VCaP (cell line): Measurements from ENCODE around the gene APOBEC3G.

Experiments
- H3K27ac ChIP-seq: fragments of 450-650 bp; 2 replicates; pipeline ENCODE4 v1.5.1; 2017
- TF ChIP-seq, protein P1 (sequence below): fragments of 450-650 bp; conservative IDR thresholded peaks from 2 replicates; pipeline ENCODE4 v1.5.1; 2017; ENCODE audit warnings: mild to moderate bottlenecking, moderate library complexity

The APOBEC3G gene

DNA sequence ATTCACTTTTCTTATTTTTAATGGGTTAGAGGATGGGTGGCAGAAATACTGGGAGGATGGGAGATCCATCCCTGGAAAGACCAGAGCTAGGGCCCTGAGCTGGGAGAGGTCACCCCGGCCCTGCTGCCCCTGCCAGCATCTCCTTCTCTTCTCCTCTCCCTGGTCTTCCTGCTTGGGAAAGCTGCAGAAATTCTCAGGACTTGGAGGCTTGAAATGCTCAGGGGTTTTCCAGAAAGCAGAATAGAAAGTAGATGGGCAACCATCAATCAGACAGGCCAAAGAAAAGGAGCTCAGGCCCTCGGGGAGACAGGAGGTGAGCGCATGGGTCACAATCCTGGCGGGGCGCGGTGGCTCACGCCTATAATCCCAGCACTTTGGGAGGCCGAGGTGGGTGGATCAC, 21.5 kb downstream of the APOBEC3G start:
- H3K27ac ChIP-seq: no peak overlapping the region
- TF ChIP-seq, protein P1, sequence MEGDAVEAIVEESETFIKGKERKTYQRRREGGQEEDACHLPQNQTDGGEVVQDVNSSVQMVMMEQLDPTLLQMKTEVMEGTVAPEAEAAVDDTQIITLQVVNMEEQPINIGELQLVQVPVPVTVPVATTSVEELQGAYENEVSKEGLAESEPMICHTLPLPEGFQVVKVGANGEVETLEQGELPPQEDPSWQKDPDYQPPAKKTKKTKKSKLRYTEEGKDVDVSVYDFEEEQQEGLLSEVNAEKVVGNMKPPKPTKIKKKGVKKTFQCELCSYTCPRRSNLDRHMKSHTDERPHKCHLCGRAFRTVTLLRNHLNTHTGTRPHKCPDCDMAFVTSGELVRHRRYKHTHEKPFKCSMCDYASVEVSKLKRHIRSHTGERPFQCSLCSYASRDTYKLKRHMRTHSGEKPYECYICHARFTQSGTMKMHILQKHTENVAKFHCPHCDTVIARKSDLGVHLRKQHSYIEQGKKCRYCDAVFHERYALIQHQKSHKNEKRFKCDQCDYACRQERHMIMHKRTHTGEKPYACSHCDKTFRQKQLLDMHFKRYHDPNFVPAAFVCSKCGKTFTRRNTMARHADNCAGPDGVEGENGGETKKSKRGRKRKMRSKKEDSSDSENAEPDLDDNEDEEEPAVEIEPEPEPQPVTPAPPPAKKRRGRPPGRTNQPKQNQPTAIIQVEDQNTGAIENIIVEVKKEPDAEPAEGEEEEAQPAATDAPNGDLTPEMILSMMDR: no peak

DNA sequence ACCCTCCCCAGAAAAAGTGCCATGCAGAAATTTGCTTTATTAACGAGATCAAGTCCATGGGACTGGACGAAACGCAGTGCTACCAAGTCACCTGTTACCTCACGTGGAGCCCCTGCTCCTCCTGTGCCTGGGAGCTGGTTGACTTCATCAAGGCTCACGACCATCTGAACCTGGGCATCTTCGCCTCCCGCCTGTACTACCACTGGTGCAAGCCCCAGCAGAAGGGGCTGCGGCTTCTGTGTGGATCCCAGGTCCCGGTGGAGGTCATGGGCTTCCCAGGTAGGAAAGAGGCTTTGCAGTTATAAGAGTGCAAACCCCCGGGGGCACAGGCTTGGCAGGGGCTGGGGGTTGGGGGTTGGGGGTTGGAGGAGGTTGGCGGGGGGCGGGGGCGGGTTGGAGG, 24.2 kb downstream of the APOBEC3G start:
- H3K27ac ChIP-seq: no peak overlapping the region
- TF ChIP-seq, protein P1: no peak

DNA sequence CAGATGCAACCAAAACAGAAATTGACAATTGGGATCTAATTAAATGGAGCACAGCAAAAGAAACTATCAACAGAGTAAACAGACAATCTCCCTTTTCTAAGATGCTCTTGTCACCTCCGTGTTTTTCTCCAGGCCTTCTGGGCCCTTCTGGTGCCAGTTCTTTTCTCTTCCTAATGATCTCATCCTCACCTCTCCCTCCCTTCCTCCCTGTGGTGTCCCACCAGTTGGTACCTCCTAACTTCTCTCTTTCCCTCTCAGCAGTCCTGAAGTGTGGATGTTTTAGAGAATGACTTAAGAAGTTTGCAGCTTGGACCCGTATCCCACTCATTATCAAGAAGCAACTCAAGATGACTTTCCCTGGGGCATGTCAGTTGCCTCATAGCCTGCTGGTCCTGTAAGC, 26.4 kb downstream of the APOBEC3G start:
- TF ChIP-seq, protein P1: no peak
- no peak overlapping the region for H3K27ac ChIP-seq

DNA sequence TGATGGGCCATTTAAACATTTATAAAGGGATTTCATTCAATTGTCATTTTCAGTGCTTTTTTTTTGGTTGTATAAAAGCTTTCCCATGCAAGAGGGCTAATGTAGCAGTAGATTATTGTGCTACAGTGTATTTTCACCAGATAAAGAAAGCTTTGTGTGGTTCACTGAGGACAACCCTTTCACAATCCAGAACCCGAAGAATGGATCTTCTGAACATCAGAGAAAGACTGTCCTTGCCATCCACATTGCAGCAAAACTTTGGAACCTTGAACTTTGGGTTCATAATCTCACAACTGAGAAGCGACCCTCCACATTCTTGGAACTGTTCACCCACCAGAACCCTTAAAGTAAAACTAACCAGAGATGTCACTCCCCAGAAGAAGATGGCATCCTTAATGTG, 29.3 kb downstream of the APOBEC3G start:
- TF ChIP-seq, protein P1: no peak
- no peak overlapping the region for H3K27ac ChIP-seq

DNA sequence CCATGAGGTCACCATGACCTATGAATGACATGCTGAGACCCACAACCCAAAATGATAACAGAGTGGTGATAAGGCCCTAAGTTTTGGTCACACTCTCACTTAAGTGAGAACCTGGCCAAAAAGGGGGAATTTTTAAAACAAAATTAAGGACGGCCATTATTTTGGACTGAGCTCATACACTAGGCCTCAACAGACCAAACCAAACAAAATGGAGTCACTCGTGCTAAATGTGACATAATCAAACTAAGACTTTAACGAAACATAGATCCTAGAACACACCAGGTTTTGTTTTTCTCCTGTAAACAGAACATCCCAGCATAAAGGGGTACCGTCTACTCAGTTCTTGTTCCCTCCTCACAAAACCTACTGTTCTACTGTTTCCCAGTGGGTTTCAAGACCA, 31.4 kb downstream of the APOBEC3G start:
- no peak overlapping the region for H3K27ac ChIP-seq
- TF ChIP-seq, protein P1: no peak

DNA sequence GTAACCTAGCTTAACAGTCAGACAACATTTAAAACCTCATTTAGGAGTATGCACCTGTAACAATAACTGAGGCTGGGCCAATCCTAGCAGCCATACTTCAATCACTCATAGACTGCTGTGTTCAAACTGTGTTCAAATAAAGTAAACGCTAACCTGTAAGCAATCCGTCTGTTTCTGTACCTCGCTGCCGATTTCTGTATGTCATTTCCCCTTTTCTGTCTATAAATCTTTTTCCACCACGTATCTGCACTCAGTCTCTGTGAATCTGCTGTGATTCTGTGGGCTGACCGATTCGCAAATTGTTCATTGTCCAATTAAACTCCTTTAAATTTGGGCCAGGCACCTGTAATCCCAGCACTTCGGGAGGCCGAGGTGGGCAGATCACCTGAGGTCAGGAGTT, 32.3 kb downstream of the APOBEC3G start:
- H3K27ac ChIP-seq: no peak overlapping the region
- TF ChIP-seq, protein P1: no peak

DNA sequence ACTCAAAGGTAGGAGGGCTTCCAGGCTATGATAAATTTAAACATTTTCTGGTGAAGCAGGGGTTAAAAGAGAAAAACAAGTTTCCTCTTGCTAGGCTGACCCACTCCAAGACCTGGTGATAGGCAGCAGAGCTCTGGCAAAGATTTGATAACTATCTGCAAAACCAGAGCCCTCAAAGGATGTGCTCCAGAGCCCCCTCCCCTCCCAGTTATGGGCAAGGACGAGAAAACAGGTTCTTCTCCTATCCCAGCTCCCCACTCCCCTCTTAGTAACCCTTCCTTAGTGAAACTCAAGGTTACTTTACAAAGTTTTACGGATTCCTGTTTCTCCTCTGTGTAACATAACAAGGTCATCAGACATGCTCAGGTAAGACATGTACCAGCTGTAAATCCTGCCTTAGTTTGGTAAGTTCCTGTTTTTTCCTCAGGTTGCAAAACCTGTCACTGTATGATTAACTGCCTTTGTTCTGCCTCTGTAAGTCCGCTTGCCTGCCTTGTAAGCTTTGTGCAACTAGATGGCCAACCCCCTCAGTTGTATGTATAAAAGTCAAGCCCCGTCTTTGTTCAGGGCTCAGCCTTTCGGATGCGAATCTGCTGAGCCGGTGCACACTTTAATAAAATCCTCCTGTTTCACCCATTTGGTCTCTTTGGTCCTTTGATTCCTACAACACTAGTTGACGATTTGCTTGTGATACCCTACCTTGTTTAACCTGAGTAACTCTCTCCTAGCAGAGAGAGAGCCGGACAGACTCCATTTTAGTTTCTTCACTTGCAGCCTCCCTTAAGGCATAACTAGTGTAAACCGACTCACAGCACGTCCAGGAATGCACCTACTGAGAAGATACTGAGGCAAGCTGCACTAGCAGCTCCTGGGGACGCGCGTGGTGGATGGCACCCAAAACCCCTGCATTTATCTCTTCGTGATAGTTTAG, 33.8 kb downstream of the APOBEC3G start:
- no peak overlapping the region; the same call in 1 of the 2 replicates for H3K27ac ChIP-seq
- TF ChIP-seq, protein P1: no peak
